Type B pancreatic cell (in vitro differentiated cells): ENCODE measurements around the gene KLHL29. TPM values are rescaled to one million over a fixed set of nuclear protein-coding genes. Genes with fewer than 3 reads are reported as not detected.
A peak's percentile ranks its signal among the peaks of the same experiment; 100 is the strongest.

Source experiments
- DNase-seq: peaks from one replicate; pipeline ENCODE4 v3.0.0; 2021; ENCODE audit warnings: mixed read lengths; ENCODE audit not compliant: unreplicated experiment; ENCODE audit errors: extremely low spot score
- H3K27ac Mint-ChIP-seq: 2 replicates; pipeline ENCODE4 v1.8.0; 2021; ENCODE audit warnings: mild to moderate bottlenecking, mixed read lengths
- H3K27me3 Mint-ChIP-seq: 2 replicates; pipeline ENCODE4 v1.8.0; 2021; ENCODE audit warnings: mixed read lengths
- H3K36me3 Mint-ChIP-seq: 2 replicates; pipeline ENCODE4 v1.8.0; 2021; ENCODE audit warnings: mixed read lengths
- H3K4me1 Mint-ChIP-seq: one replicate; pipeline ENCODE4 v1.8.0; 2021; ENCODE audit warnings: mixed read lengths; ENCODE audit not compliant: unreplicated experiment
- H3K4me3 Mint-ChIP-seq: 2 replicates; pipeline ENCODE4 v1.8.0; 2021; ENCODE audit warnings: mild to moderate bottlenecking, mixed read lengths
- H3K9me3 Mint-ChIP-seq: 2 replicates; pipeline ENCODE4 v1.8.0; 2021; ENCODE audit warnings: mixed read lengths
- CTCF ChIP-seq: fragments of 200-600 bp; sonication (generic); conservative IDR thresholded peaks from 2 replicates; pipeline ENCODE4 v1.5.0; 2021; ENCODE audit warnings: antibody characterized with exemption, mild to moderate bottlenecking
- total RNA-seq: library from RNA; stranded (reverse); gene quantifications from 2 replicates; pipeline ENCODE4 v1.2.1, GENCODE V29; 2021; ENCODE audit warnings: low replicate concordance

KLHL29 gene
- total RNA-seq, 1 donor from 2014 or later = 24.1 TPM

DNA sequence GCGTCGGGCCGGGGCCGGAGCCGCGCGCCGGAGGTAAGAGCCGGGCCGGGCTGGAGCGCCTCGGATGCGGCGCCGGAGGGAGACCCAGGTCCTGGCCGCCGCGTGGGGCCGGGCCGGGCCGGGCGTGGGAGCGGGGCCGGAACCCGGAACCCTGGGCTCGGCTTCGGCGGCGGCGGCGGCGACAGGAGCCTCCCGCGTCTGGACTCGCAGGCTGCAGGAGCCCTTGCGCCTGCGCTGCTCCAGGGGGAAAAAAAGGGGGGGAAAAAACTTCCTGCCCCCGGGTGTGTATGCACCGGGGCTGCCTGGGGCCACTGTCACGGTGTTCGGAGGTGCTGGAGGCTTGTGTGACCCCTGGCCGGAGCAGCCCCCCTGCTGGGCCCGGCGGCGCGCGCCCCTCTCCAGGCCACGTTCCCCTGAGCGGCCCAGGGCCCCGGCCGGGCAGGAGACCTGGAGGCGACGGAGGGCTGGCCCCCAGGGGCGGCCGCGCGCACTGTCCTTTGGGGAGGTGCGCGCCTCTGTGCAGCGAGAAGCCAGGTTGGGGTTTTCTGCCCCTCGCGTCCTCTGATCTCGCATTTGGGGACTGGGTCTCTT lies 864 bp downstream of the KLHL29 start:
- no peak for DNase-seq
- Mint-ChIP-seq H3K27ac (no peak overlapping the region), H3K36me3 (peaks cover 10% of the 10 kb centered on the region), H3K4me1 (peaks cover 26% of the 10 kb centered on the region), H3K9me3 (no peaks in the 10 kb centered on the region), H3K27me3 (peaks cover 66% of the 10 kb centered on the region), H3K4me3 (peak overlapping the region; percentile 99)
- no peak for TF ChIP-seq CTCF

- Mint-ChIP-seq H3K27me3 (peaks cover 62% of the 10 kb centered on the region), H3K4me3 (peak overlapping the region; percentile 99), H3K36me3 (peaks cover 13% of the 10 kb centered on the region), H3K27ac (peak overlapping the region; percentile 69), H3K4me1 (peaks cover 19% of the 10 kb centered on the region), H3K9me3 (no peaks in the 10 kb centered on the region)
- DNase-seq = no peak
- TF ChIP-seq CTCF = no peak
Observed at GRCh38 chr2:23386339-23387220, 1.6 kb downstream of the KLHL29 start.

- Mint-ChIP-seq H3K4me3 (peak overlapping the region; percentile 99), H3K9me3 (no peaks in the 10 kb centered on the region), H3K27me3 (peaks cover 59% of the 10 kb centered on the region), H3K4me1 (peaks cover 17% of the 10 kb centered on the region), H3K36me3 (peaks cover 13% of the 10 kb centered on the region), H3K27ac (peak overlapping the region; percentile 69)
- DNase-seq = no peak
- no peak for TF ChIP-seq CTCF
Observed at GRCh38 chr2:23387221-23387550, 2.2 kb downstream of the KLHL29 start.

- peak overlapping the region; percentile 99 for H3K4me3 Mint-ChIP-seq
- DNase-seq = no peak
- no peak for TF ChIP-seq CTCF
- H3K36me3 Mint-ChIP-seq = peaks cover 13% of the 10 kb centered on the region
- no peaks in the 10 kb centered on the region for H3K9me3 Mint-ChIP-seq
- H3K27me3 Mint-ChIP-seq = peaks cover 56% of the 10 kb centered on the region
- peaks cover 20% of the 10 kb centered on the region for H3K4me1 Mint-ChIP-seq
- peak overlapping the region; percentile 56 for H3K27ac Mint-ChIP-seq
Observed at GRCh38 chr2:23387845-23388244, 2.9 kb downstream of the KLHL29 start.

DNA sequence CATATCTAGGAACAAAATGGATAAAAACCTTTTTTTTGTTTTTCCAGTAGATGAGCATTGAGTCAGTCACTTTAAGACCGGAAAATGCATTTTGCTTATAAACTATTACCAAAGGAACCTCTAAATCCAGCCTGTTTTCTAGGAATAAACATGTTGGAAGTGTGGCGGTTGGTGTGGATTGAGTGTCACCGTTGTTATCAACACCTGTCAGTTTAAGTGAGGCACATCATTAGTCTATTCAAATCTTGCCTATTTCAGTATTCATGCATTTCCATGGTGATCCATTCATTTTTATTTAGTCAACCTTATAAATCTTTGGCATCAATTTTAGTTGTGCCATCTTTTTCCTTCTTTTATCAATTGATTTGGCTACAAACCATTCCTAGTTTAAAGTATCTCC lies 3.3 kb downstream of the KLHL29 start:
- no peaks in the 10 kb centered on the region for H3K9me3 Mint-ChIP-seq
- H3K4me3 Mint-ChIP-seq = peak overlapping the region; percentile 99
- TF ChIP-seq CTCF = no peak
- peaks cover 13% of the 10 kb centered on the region for H3K36me3 Mint-ChIP-seq
- DNase-seq = no peak
- H3K4me1 Mint-ChIP-seq = peaks cover 25% of the 10 kb centered on the region
- peaks cover 53% of the 10 kb centered on the region for H3K27me3 Mint-ChIP-seq
- H3K27ac Mint-ChIP-seq = peak overlapping the region; percentile 56
